HepG2 (cell line): ENCODE results near the gene CAMK1D.

Experiments
- ASH2L ChIP-seq: fragments of 300-600, 200-600 bp; sonication (generic); IDR thresholded peaks from 2 replicates; pipeline ENCODE4 v1.7.0; 2017; ENCODE audit warnings: low read depth, mild to moderate bottlenecking, moderate library complexity, mixed read lengths, low read length; ENCODE audit not compliant: insufficient read length
- PAXIP1 ChIP-seq: sonication (generic); formaldehyde crosslinking; conservative IDR thresholded peaks from 2 replicates; pipeline ENCODE4 v1.4.0; 2020; ENCODE audit warnings: mild to moderate bottlenecking, missing genetic modification reagents, moderate library complexity
- POLR2AphosphoS5 ChIP-seq: IDR thresholded peaks from 2 replicates; pipeline ENCODE4 v1.6.1; 2012; ENCODE audit warnings: low read depth, low read length
- TF ChIP-seq, protein P1 (sequence below): sonication (generic); formaldehyde crosslinking; IDR thresholded peaks from 2 replicates; pipeline ENCODE4 v1.4.0; 2020; ENCODE audit warnings: mild to moderate bottlenecking, missing genetic modification reagents

DNA sequence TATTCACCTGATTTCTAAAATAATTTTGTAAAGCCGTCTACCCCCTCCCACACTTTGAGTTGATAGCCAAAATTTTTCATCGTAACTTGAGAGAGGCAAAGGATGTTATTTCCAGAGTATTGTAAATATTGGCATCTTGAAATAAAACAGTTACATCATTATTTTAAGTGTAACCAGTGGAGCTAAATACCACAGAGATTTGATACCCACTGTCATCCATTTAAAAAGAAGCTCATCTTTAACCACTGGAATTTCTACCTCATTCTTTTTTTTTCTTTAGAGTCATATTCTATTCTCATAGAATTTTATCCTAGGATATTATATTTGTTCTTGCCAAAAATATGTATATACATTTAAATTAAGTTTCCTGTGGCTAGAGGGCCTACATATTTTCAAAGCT, 48.6 kb downstream of the CAMK1D start:
- no peak for TF ChIP-seq ASH2L
- TF ChIP-seq POLR2AphosphoS5, result no peak
- no peak for TF ChIP-seq PAXIP1 (CRISPR knock-in tag)
- TF ChIP-seq, protein P1, sequence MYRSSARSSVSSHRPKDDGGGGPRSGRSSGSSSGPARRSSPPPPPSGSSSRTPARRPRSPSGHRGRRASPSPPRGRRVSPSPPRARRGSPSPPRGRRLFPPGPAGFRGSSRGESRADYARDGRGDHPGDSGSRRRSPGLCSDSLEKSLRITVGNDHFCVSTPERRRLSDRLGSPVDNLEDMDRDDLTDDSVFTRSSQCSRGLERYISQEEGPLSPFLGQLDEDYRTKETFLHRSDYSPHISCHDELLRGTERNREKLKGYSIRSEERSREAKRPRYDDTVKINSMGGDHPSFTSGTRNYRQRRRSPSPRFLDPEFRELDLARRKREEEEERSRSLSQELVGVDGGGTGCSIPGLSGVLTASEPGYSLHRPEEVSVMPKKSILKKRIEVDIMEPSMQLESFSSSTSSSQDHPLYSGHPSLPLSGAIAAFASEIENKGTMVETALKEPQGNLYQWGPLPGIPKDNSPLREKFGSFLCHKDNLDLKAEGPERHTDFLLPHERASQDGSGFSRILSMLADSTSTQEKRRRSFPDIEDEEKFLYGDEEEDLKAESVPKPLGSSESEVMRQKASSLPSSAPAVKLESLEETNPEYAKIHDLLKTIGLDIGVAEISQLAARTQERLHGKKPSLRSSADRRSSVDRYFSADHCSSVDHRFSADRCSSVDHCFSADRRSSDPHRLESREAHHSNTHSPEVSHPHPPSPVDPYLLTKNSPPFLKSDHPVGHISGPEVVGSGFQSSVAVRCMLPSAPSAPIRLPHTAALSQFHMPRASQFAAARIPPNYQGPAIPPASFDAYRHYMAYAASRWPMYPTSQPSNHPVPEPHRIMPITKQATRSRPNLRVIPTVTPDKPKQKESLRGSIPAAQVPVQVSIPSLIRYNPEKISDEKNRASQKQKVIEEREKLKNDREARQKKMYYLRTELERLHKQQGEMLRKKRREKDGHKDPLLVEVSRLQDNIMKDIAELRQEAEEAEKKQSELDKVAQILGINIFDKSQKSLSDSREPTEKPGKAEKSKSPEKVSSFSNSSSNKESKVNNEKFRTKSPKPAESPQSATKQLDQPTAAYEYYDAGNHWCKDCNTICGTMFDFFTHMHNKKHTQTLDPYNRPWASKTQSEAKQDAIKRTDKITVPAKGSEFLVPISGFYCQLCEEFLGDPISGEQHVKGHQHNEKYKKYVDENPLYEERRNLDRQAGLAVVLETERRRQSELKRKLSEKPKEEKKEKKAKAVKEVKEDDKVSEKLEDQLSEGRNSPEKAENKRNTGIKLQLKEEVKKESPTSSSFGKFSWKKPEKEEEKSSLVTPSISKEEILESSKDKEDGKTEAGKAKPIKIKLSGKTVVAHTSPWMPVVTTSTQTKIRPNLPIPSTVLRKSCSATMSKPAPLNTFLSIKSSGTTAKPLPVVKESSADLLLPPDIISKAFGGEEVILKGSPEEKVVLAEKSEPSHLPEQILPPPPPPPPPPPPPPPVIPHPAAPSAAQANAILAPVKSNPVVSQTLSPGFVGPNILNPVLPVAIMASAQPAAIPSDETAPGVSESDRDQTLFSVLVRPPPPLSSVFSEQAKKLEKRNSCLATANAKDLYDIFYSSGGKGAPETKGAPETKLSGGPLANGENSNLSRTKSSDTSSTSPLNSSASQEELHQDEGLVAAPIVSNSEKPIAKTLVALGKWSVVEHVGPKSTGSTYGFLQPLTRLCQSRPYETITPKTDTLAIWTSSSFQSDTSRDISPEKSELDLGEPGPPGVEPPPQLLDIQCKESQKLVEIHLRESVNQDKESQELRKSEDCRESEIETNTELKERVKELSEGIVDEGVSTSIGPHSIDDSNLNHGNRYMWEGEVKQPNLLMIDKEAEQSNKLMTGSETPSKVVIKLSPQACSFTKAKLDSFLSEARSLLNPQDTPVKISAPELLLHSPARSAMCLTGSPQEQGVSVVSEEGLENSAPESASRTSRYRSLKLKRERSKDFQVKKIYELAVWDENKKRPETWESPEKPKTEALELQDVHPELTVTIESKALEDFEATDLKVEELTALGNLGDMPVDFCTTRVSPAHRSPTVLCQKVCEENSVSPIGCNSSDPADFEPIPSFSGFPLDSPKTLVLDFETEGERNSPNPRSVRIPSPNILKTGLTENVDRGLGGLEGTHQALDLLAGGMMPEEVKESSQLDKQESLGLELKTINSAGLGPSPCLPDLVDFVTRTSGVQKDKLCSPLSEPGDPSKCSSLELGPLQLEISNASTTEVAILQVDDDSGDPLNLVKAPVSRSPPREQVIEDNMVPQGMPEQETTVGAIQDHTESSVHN, result no peak
